ENCODE data around the gene AGFG2. TPM values are rescaled to one million over a fixed set of nuclear protein-coding genes. Genes with fewer than 3 reads are reported as not detected.

Gene AGFG2
- total and polyA plus RNA-seq, 8 donors = 21.2 to 34.9 (median 28.1) TPM

DNA sequence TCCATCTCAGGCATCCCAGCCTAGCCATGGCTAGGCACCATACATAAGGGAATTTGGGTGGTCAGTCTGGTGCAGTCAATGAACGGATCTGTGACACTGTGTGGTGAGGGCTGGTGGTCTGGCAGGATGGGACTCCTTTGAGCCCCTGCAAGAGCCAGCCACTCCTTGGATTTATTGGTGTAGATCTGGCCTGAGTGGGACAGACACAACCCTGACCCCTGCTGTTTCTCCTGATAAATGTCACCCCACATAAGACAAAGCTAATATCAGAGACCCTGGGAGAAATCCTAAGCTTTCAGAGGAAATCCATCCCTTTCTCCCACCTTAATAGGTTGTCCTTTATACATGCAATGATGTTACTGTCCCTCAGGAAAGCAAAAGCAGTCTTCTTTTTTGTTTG, 49.4 kb downstream of the AGFG2 start:
- no peak overlapping the region for H3K27ac ChIP-seq
- no peak overlapping the region for H3K4me3 ChIP-seq
- DNase-seq (no peak), ATAC-seq (no peak)
- intact Hi-C loops (cut with DNase I) = no loop called here
- TF ChIP-seq CTCF (IDR thresholded peaks at IDR 0.05) = no peak
- H3K4me1 ChIP-seq = peaks cover 14 to 24% of the 10 kb centered on the region in 2 donors
- H3K27me3 ChIP-seq = peaks cover 0 to 29% of the 10 kb centered on the region in 2 donors
- H3K36me3 ChIP-seq = no peaks in the 10 kb centered on the region
- no peaks in the 10 kb centered on the region for H3K9me3 ChIP-seq

- no peak for TF ChIP-seq CTCF (IDR thresholded peaks at IDR 0.05)
- Histone ChIP-seq H3K9me3 (no peaks in the 10 kb centered on the region), H3K4me1 (peaks cover 9 to 15% of the 10 kb centered on the region in 2 donors), H3K4me3 (no peak overlapping the region), H3K36me3 (no peaks in the 10 kb centered on the region), H3K27ac (no peak overlapping the region), H3K27me3 (peaks cover 0 to 29% of the 10 kb centered on the region in 2 donors)
- DNase-seq (no peak), ATAC-seq (no peak)
- intact Hi-C loops (cut with DNase I) = no loop called here
Observed at GRCh38 chr7:100589341-100589947, 50.4 kb downstream of the AGFG2 start.

- DNase-seq (no peak), ATAC-seq (no peak)
- intact Hi-C loops (cut with DNase I) = no loop called here
- H3K27me3 ChIP-seq = peaks cover 0 to 29% of the 10 kb centered on the region in 2 donors
- H3K9me3 ChIP-seq = no peaks in the 10 kb centered on the region
- no peak overlapping the region for H3K4me3 ChIP-seq
- no peak overlapping the region for H3K27ac ChIP-seq
- peaks cover 5 to 8% of the 10 kb centered on the region in 2 donors for H3K4me1 ChIP-seq
- no peak for TF ChIP-seq CTCF (IDR thresholded peaks at IDR 0.05)
- H3K36me3 ChIP-seq = no peaks in the 10 kb centered on the region
Observed at GRCh38 chr7:100590077-100590737, 51.2 kb downstream of the AGFG2 start.

GRCh38 chr7:100591596-100591995, 52.6 kb downstream of the AGFG2 start:
- Histone ChIP-seq H3K9me3 (no peaks in the 10 kb centered on the region), H3K27me3 (peaks cover 0 to 29% of the 10 kb centered on the region in 2 donors), H3K36me3 (no peaks in the 10 kb centered on the region), H3K27ac (no peak overlapping the region), H3K4me1 (peaks cover 5 to 6% of the 10 kb centered on the region in 2 donors), H3K4me3 (no peak overlapping the region)
- DNase-seq = peak in 1 of 4 donors; percentile 54
- intact Hi-C loops (cut with DNase I) = no loop called here
- ATAC-seq = no peak
- no peak for TF ChIP-seq CTCF (IDR thresholded peaks at IDR 0.05)

GRCh38 chr7:100595188-100595587, 56.2 kb downstream of the AGFG2 start:
- H3K27ac ChIP-seq = no peak overlapping the region
- H3K27me3 ChIP-seq = peaks cover 0 to 17% of the 10 kb centered on the region in 2 donors
- no peak overlapping the region for H3K4me3 ChIP-seq
- no peaks in the 10 kb centered on the region for H3K9me3 ChIP-seq
- intact Hi-C loops (cut with DNase I) = no loop called here
- ATAC-seq = no peak
- no peaks in the 10 kb centered on the region for H3K4me1 ChIP-seq
- no peak for DNase-seq
- TF ChIP-seq CTCF (IDR thresholded peaks at IDR 0.05) = no peak
- no peaks in the 10 kb centered on the region for H3K36me3 ChIP-seq
